Measurements from ENCODE around the gene SYNJ2.

Gene SYNJ2

GRCh38 chr6:157941101-157941863, 40.4 kb upstream of the SYNJ2 start:
- Histone ChIP-seq H3K27me3 (replicated peaks) (no peaks in the 10 kb centered on the region), H3K27ac (no peak overlapping the region), H3K4me3 (ENCODE audit: low read depth, low read length) (no peak overlapping the region), H3K36me3 (replicated peaks) (peaks cover 65% of the 10 kb centered on the region)
- no peak for TF ChIP-seq CTCF (IDR thresholded peaks at IDR 0.05; ENCODE audit: low read depth, low read length, missing control alignments)
- DNase-seq = no peak
- in situ Hi-C loops (cut with HindIII; ENCODE audit: low pct_ligation_motif_present, low sequenced_read_pairs) = no loop called here

DNA sequence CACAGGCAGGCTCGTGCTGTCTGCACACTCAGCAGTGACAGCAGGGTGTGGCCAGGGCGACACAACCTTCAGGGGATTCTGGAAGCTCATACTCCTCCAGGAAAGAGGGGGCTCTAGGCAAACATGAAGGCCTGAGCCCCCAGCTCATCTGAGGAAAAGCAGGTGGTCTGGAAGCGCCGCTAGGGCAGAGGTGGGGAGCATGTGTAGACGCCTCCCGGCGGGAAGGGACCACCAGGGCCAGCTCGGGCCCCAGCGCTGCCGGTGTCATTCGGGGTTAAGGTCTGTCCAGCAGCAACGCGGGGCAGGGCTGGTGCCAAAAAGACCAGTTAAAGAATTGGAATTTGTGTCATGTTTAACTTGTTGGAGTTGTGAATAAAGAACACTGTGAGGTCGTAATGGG, 39.3 kb upstream of the SYNJ2 start:
- TF ChIP-seq CTCF (IDR thresholded peaks at IDR 0.05; ENCODE audit: low read depth, low read length, missing control alignments) = no peak

DNA sequence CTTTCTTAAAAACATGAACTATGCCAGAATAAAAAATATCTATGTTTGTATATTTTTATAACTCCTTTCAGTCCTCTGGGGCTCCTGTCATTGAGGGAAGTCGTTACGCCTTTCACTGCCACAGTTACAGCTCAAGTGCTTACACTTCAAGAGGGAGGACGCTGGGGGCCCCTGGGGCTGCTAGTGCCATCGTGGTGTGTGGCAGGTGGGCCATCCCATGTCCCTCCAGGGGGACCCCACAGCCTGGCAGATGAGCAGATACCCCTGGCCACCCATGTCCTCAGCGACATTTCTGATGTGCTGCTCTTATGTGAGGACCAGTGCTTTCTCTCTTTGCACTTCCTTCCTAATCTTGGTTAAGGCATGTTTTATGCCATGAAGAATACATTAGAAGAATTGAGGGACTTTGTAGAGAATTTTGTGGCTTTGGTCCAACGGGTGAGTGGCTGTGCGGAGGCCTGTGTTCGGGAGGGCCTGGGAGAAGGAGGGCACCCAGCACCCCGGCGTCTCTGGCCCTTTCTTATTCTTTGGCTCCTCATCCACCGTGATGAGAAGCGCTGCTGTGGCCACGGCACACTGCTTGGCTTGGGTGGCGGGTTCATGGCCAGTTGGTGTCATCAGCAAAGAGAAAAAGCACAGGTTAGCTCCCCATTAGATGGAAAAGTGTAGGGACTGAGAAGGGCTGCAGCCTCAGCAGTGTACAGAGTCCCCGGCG, 38.3 kb upstream of the SYNJ2 start:
- in situ Hi-C loops (cut with HindIII; ENCODE audit: low pct_ligation_motif_present, low sequenced_read_pairs) = no loop called here
- TF ChIP-seq CTCF (IDR thresholded peaks at IDR 0.05; ENCODE audit: low read depth, low read length, missing control alignments) = no peak
- Histone ChIP-seq H3K27me3 (replicated peaks) (no peaks in the 10 kb centered on the region), H3K27ac (no peak overlapping the region), H3K4me3 (ENCODE audit: low read depth, low read length) (no peak overlapping the region), H3K36me3 (replicated peaks) (peaks cover 51% of the 10 kb centered on the region)
- DNase-seq = no peak

More for the DNA sequence above, 39.3 kb upstream of the SYNJ2 start:
- DNase-seq = no peak
- no peaks in the 10 kb centered on the region for H3K27me3 ChIP-seq (replicated peaks)
- H3K4me3 ChIP-seq (ENCODE audit: low read depth, low read length) = no peak overlapping the region
- H3K27ac ChIP-seq = no peak overlapping the region
- H3K36me3 ChIP-seq (replicated peaks) = peaks cover 59% of the 10 kb centered on the region
- in situ Hi-C loops (cut with HindIII; ENCODE audit: low pct_ligation_motif_present, low sequenced_read_pairs) = no loop called here

GRCh38 chr6:157943964-157944283, 37.7 kb upstream of the SYNJ2 start:
- no peaks in the 10 kb centered on the region for H3K27me3 ChIP-seq (replicated peaks)
- DNase-seq = no peak
- peaks cover 46% of the 10 kb centered on the region for H3K36me3 ChIP-seq (replicated peaks)
- H3K27ac ChIP-seq = no peak overlapping the region
- TF ChIP-seq CTCF (IDR thresholded peaks at IDR 0.05; ENCODE audit: low read depth, low read length, missing control alignments) = no peak
- no peak overlapping the region for H3K4me3 ChIP-seq (ENCODE audit: low read depth, low read length)
- in situ Hi-C loops (cut with HindIII; ENCODE audit: low pct_ligation_motif_present, low sequenced_read_pairs) = no loop called here

DNA sequence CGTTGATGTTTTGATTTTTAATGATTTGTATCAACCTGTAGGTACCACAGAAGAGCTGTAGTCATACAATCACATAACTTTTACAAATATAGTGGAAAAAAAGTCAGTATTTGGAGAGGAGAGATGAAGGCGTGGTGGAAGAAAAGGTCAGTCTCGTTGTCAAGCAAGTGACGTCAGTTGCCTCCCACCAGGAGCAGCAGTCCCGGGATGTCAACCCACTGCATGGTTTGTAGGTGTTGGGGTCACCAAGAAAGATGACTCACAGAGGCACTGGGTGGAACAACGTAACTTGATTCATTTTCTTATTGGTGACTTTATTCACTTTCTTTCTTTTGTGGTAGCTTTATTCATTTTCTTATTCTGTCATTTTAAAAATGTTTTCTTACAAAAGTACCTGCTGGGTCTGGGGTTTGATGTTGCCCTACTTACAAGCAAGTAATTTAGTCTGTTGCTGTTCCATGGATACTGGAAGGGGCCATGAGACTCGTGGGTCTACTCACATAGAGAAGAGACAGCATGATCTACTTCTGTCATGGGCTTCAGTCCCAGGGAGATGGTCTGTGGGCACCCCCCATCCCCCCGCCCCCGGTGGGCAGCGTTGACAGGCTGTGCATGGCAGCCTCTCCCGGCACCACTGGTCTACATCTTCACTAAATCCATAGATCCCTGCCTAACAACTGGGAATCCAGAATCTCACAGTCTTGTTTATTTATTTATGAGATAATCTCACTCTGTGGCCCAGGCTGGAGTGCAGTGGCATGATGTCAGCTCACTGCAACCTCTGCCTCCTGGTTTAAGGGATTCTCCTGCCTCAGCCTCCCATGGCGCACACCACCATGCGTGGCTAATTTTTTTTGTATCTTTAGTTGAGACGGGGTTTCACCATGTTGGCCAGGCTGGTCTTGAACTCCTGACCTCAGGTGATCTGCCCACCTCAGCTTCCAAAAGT, 36.4 kb upstream of the SYNJ2 start:
- peak; percentile 84 for DNase-seq
- peak overlapping the region; percentile 57 for H3K27ac ChIP-seq
- in situ Hi-C loops (cut with HindIII; ENCODE audit: low pct_ligation_motif_present, low sequenced_read_pairs) = no loop called here
- no peak overlapping the region for H3K4me3 ChIP-seq (ENCODE audit: low read depth, low read length)
- no peak for TF ChIP-seq CTCF (IDR thresholded peaks at IDR 0.05; ENCODE audit: low read depth, low read length, missing control alignments)
- peaks cover 34% of the 10 kb centered on the region for H3K36me3 ChIP-seq (replicated peaks)
- H3K27me3 ChIP-seq (replicated peaks) = no peaks in the 10 kb centered on the region

Measured in brain microvascular endothelial cell (primary cell).